GM12872 (cell line): ENCODE results near the gene TBCE.

ENCODE experiments used
- TF ChIP-seq, protein P1 (sequence below): IDR thresholded peaks from 3 replicates; pipeline ENCODE4 v1.5.1; 2011; ENCODE audit warnings: low read depth, mild to moderate bottlenecking, low read length, moderate library complexity; ENCODE audit not compliant: insufficient read depth

The TBCE gene

DNA sequence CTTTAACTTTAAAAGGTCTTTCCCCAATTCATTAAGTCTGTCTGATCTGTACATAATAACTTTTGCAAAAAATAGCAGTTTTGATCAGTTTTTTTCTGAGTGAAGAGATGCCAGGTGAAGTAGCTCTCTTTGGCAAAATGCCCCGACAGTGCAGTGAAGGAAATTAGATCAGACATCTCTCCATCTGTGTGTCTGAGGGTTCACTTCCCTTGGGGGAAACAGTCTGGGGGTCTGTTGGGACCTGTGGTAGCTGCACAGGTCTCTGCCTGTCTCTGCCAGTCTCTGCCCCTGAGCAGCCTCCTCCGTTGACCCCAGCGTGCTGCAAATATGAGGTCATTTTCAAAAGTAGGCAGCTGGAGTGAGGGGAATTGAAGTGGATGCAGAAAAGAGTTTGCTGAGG lies 54.5 kb downstream of the TBCE start:
- TF ChIP-seq, protein P1, sequence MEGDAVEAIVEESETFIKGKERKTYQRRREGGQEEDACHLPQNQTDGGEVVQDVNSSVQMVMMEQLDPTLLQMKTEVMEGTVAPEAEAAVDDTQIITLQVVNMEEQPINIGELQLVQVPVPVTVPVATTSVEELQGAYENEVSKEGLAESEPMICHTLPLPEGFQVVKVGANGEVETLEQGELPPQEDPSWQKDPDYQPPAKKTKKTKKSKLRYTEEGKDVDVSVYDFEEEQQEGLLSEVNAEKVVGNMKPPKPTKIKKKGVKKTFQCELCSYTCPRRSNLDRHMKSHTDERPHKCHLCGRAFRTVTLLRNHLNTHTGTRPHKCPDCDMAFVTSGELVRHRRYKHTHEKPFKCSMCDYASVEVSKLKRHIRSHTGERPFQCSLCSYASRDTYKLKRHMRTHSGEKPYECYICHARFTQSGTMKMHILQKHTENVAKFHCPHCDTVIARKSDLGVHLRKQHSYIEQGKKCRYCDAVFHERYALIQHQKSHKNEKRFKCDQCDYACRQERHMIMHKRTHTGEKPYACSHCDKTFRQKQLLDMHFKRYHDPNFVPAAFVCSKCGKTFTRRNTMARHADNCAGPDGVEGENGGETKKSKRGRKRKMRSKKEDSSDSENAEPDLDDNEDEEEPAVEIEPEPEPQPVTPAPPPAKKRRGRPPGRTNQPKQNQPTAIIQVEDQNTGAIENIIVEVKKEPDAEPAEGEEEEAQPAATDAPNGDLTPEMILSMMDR = no peak

DNA sequence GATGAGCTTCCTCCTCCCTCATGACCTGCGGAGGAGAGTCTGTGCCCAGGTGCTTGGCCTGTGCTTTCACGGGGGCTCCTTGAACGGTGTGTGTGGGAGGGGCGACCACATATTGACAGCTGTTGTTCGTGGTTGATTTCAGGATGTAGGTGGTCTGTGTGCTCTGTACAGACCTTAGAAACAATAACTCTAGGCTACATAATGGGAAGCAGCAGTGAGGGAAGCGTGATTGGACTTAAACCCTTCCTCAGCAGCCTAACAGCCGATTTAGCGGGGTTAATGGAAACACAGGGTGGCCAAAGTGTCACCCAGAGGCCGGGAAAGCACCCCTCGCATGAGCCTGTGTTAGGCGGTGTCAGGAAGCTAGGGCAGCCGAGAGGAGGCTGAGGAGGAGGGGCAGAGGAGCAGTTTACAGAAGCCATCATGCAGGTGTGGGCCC lies 56.0 kb downstream of the TBCE start:
- TF ChIP-seq, protein P1 = no peak

DNA sequence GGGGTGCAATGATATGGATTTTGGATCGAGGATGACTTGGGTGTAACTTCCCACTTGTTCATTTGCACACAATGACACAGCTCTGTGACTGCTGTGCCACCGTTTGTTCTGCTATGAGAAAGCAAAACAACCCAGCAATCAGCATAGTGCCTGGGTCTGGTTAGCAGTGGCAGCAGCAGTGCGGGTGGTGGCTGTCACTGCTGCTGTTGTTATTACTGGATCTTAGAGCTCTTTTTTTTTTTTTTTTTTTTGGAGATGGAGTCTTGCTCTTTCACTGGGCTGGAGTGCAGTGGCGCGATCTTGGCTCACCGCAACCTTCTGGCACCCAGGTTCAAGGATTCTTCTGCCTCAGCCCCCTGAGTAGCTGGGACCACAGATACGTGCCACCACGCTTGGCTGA lies 56.9 kb downstream of the TBCE start:
- TF ChIP-seq, protein P1 = no peak

DNA sequence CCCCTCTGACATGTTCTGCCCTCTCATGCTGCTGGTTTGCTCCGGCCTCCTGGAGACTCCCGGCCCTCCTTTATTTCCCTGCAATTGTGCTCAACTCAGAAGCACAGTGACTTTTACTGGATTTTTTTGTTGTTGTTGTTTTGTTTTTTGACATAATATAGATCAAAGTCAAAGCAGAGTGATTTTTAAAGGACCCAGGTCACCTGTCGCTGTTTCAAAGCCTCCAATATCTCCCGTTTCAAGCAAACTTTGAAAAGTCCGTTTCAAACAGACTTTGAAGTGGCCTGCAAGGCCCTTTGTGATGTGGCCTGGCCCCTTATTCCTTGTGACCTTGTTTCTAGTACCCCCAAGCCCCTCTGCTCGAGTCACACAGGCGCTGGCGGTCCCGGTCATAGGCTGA lies 58.1 kb downstream of the TBCE start:
- TF ChIP-seq, protein P1 = no peak

DNA sequence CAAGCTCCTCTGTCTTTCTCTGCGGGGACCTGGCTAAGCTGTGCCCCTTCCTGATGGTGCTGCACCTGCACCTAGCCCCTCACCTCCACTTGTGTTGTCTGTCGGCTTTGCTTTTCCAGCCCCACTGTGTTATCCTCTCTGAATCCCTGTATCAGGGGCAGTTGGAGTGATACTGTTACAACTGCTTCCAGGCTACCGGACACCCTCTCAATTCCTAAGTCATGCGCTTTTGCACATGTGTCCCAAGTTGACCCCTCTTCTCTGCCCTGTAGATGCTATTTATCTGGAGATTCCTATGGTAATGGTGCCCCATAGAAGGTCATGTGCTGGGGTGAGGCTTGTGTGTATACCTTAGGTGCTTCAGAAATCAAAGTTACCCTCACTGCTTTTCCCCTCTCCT lies 58.9 kb downstream of the TBCE start:
- TF ChIP-seq, protein P1 = no peak

DNA sequence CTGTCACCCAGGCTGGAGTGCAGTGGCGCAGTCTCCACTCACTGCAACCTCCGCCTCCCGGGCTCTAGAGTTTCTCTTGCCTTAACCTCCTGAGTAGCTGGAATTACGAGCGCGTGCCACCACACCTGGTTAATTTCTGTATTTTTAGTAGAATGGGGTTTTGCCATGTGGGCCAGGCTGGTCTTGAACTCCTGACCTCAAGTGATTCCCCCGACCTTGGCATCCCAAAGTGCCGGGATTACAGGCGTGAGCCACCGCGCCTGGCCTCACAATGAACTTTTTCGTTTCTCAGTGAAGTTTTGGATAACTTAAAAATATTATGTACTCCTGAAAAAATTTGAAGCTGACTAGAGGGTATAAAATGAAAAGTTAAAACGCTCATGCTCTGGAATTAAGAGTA lies 59.5 kb downstream of the TBCE start:
- TF ChIP-seq, protein P1 = no peak

DNA sequence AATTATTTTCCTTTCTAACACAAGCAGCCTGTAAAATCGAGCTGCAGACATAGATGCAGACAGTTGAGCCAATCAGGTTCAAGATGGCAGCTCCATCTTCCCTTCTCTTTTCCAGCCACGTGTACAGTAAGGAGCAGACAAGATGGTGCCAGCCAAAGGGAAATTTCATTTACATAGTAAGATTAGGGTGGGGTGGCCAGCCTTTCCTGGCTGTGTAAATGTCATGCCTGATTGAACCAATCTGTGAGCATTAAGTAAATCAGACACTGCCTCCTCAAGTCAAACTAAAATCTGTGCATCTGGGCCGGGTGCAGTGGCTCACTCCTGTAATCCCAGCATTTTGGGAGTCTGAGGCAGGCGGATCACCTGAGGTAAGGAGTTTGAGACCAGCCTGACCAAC lies 60.2 kb downstream of the TBCE start:
- TF ChIP-seq, protein P1 = no peak

DNA sequence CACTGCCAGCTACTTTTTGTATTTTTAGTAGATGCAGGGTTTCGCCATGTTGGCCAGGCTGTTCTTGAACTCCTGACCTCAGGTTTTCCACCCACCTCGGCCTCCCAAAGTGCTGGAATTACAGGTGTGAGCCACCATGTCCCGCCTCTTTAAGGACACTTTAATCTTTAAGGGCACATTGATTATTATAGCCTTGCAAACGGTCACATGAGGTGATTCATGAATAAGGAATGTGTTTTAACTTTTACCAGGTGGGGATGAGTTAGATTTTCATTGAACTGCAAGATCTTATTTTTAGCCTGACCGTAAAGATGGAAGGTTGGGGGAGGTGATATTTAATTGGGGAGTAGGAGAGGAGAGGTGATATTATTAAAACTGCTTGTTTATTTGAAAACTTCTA lies 61.9 kb downstream of the TBCE start:
- TF ChIP-seq, protein P1 = no peak
